GM21576 (cell line): ENCODE measurements around the gene NAA40.
A peak's percentile ranks its signal among the peaks of the same experiment; 100 is the strongest.

Source experiments
- ATAC-seq: cut with Tn5 transposase; IDR thresholded peaks from one replicate; pipeline ENCODE4 v1.9.1; 2021; ENCODE audit warnings: mild to moderate bottlenecking, moderate library complexity; ENCODE audit not compliant: unreplicated experiment

The NAA40 gene

GRCh38 chr11:63938479-63939396, at the start of gene NAA40:
NAA40 (plus strand) TSS chr11:63939002; CDS start chr11:63939097, 95 bp downstream.
- ATAC-seq: peak; percentile 89

- ATAC-seq: no peak
These were observed 49.5 kb upstream of the NAA40 start for GRCh38 chr11:63889344-63889743.

GRCh38 chr11:63890368-63890767, 48.4 kb upstream of the NAA40 start:
- no peak for ATAC-seq

GRCh38 chr11:63892228-63892627, 46.6 kb upstream of the NAA40 start:
- ATAC-seq: no peak

GRCh38 chr11:63893355-63893754, 45.4 kb upstream of the NAA40 start:
- ATAC-seq: no peak

GRCh38 chr11:63896071-63896470, 42.7 kb upstream of the NAA40 start:
- ATAC-seq: no peak

- ATAC-seq: no peak
These were observed 41.2 kb upstream of the NAA40 start for GRCh38 chr11:63897459-63898146.

- no peak for ATAC-seq
These were observed 37.1 kb upstream of the NAA40 start for GRCh38 chr11:63901660-63902059.

GRCh38 chr11:63903884-63904283, 34.9 kb upstream of the NAA40 start:
- ATAC-seq: no peak

- ATAC-seq: no peak
These were observed 34.1 kb upstream of the NAA40 start for GRCh38 chr11:63904743-63905142.

GRCh38 chr11:63905179-63905578, 33.6 kb upstream of the NAA40 start:
- no peak for ATAC-seq

- ATAC-seq: no peak
These were observed 32.7 kb upstream of the NAA40 start for GRCh38 chr11:63906087-63906486.

GRCh38 chr11:63906585-63906984, 32.2 kb upstream of the NAA40 start:
- ATAC-seq: no peak

- no peak for ATAC-seq
These were observed 31.7 kb upstream of the NAA40 start for GRCh38 chr11:63907063-63907462.

- ATAC-seq: no peak
These were observed 30.8 kb upstream of the NAA40 start for GRCh38 chr11:63907808-63908530.

- no peak for ATAC-seq
These were observed 30.0 kb upstream of the NAA40 start for GRCh38 chr11:63908631-63909401.

GRCh38 chr11:63909591-63910506, 29.0 kb upstream of the NAA40 start:
- no peak for ATAC-seq

- no peak for ATAC-seq
These were observed 28.1 kb upstream of the NAA40 start for GRCh38 chr11:63910675-63911074.

GRCh38 chr11:63911440-63911839, 27.4 kb upstream of the NAA40 start:
- ATAC-seq: no peak

- ATAC-seq: no peak
These were observed 26.9 kb upstream of the NAA40 start for GRCh38 chr11:63911876-63912275.
